ENCODE measurements around the gene ODC1.

GRCh38 chr2:10411557-10411956 is 36.6 kb downstream of the ODC1 start:
- TF ChIP-seq CEBPB (IDR thresholded peaks at IDR 0.05; ENCODE audit: low read depth, low read length): no peak
- no peak for TF ChIP-seq CTCF (conservative IDR thresholded peaks at IDR 0.05; ENCODE audit: low read depth, low read length)
- no peak for TF ChIP-seq RAD21 (IDR thresholded peaks at IDR 0.05; ENCODE audit: low read length)
- no peak for TF ChIP-seq POLR2A (IDR thresholded peaks at IDR 0.05; ENCODE audit: low read depth, low read length)
- no peak for TF ChIP-seq MAFK (IDR thresholded peaks at IDR 0.05; ENCODE audit: low read depth, low read length)
- TF ChIP-seq CHD1 (IDR thresholded peaks at IDR 0.05; ENCODE audit: low read depth, low read length): no peak
- no peak for TF ChIP-seq BHLHE40 (IDR thresholded peaks at IDR 0.05; ENCODE audit: low read depth, low read length)
- TF ChIP-seq MXI1 (IDR thresholded peaks at IDR 0.05; ENCODE audit: borderline replicate concordance, low read depth, low read length): no peak
- no peak for TF ChIP-seq FOS (IDR thresholded peaks at IDR 0.05; ENCODE audit: low read depth, low read length)
- TF ChIP-seq USF2 (IDR thresholded peaks at IDR 0.05; ENCODE audit: low read depth, low read length): no peak
- no peak for TF ChIP-seq MAZ (IDR thresholded peaks at IDR 0.05; ENCODE audit: borderline replicate concordance, low read depth, low read length)

Measured in IMR-90 (cell line).